Karpas-422 (cell line): ENCODE data around the gene RNF113B. TPM values are rescaled to one million over a fixed set of nuclear protein-coding genes. Genes with fewer than 3 reads are reported as not detected.

Source experiments
- DNase-seq: peaks from one replicate; pipeline ENCODE4 v3.0.0-alpha.2; 2015
- H2AFZ ChIP-seq: fragments of 200-600 bp; sonication (generic); 2 replicates; pipeline ENCODE4 v1.6.1; 2014; ENCODE audit warnings: antibody characterized with exemption, low read length, mixed read lengths
- H3K27ac ChIP-seq: fragments of 200-600 bp; sonication (generic); 2 replicates; pipeline ENCODE4 v1.5.1; 2014; ENCODE audit warnings: mild to moderate bottlenecking, low read length, moderate library complexity
- H3K27me3 ChIP-seq: fragments of 200-600 bp; sonication (generic); 2 replicates; pipeline ENCODE4 v1.6.1; 2014; ENCODE audit warnings: low read length, mixed read lengths
- H3K36me3 ChIP-seq: fragments of 200-600 bp; sonication (generic); 2 replicates; pipeline ENCODE4 v1.6.1; 2014; ENCODE audit warnings: low read length, mixed read lengths; ENCODE audit not compliant: insufficient read depth
- H3K4me1 ChIP-seq: fragments of 200-600 bp; sonication (generic); 2 replicates; pipeline ENCODE4 v1.6.1; 2014; ENCODE audit warnings: mild to moderate bottlenecking, low read length, mixed read lengths
- H3K4me2 ChIP-seq: fragments of 200-600 bp; sonication (generic); 2 replicates; pipeline ENCODE4 v1.6.1; 2014; ENCODE audit warnings: low read length, low read depth, mild to moderate bottlenecking; ENCODE audit not compliant: poor library complexity, severe bottlenecking
- H3K4me3 ChIP-seq: fragments of 200-600 bp; sonication (generic); 2 replicates; pipeline ENCODE4 v1.5.1; 2014; ENCODE audit warnings: mild to moderate bottlenecking, antibody characterized with exemption, low read length, mixed read lengths
- H3K79me2 ChIP-seq: fragments of 200-600 bp; sonication (generic); 2 replicates; pipeline ENCODE4 v1.6.1; 2014; ENCODE audit warnings: mild to moderate bottlenecking, low read length, mixed read lengths
- H3K9ac ChIP-seq: fragments of 200-600 bp; sonication (generic); 2 replicates; pipeline ENCODE4 v1.6.0; 2014; ENCODE audit warnings: low read length
- H3K9me2 ChIP-seq: fragments of 200-600 bp; sonication (generic), shearing (Covaris generic); replicated peaks from 2 replicates; pipeline ENCODE4 v1.6.0; 2014; ENCODE audit warnings: mild to moderate bottlenecking, low read length, moderate library complexity; ENCODE audit not compliant: insufficient read depth
- H3K9me3 ChIP-seq: fragments of 300-700, 200-600 bp; sonication (generic); 2 replicates; pipeline ENCODE4 v1.6.1; 2014; ENCODE audit warnings: low read length, mixed read lengths
- H4K20me1 ChIP-seq: fragments of 200-600 bp; sonication (generic); 2 replicates; pipeline ENCODE4 v1.6.1; 2014; ENCODE audit warnings: mild to moderate bottlenecking, antibody characterized with exemption, low read length, low read depth; ENCODE audit not compliant: insufficient read depth
- total RNA-seq: library from RNA; depleted of rRNA; stranded (reverse); fragments of >200 nt; shearing (Covaris generic); gene quantifications from 2 replicates; pipeline ENCODE4 v1.2.3, GENCODE V29; 2014; ENCODE audit warnings: low replicate concordance

RNF113B gene
- total RNA-seq, 1 experiment from 2014 or later, result not detected

DNA sequence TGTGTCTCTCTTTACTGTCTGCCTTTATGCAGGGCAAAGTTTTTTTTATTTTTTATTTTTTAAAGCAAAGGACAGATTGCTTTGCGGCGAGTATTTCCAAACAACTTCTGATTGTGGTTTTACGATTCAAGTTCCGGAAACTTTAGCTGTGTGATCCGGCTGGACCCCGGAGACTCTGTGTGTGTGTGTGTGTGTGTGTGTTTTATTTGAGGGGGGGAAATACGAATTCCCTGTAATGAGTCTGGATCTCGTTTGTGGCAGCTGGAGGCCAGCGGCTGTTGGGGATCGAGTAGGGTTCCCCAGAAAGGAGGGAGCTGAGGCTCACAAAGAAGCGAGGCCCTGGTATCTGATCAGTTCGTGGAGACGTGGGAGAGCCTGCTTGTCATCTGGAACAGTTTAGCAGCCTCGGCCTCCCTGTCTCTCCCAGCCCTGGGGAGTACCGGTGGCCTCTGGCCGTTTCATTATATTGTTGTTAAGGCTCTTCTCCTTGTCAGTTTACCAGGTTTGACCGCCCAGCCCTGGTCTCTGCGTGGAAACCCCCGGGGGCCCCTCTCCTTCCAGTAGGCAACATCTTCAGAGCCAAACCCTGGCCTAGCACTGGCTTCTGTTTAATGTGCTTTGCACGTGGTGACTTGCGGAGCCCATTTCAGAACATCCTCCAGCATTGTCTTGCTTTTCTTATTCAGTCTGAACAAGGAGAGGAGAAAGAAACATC, 32.9 kb downstream of the RNF113B start:
- Histone ChIP-seq H3K9me2 (no peaks in the 10 kb centered on the region), H3K27ac (no peak overlapping the region), H3K9me3 (no peaks in the 10 kb centered on the region), H3K36me3 (no peaks in the 10 kb centered on the region), H3K4me2 (no peak overlapping the region), H3K4me3 (no peak overlapping the region), H3K79me2 (no peaks in the 10 kb centered on the region), H2AFZ (no peak overlapping the region), H3K4me1 (no peaks in the 10 kb centered on the region), H4K20me1 (no peaks in the 10 kb centered on the region), H3K27me3 (no peaks in the 10 kb centered on the region), H3K9ac (no peak overlapping the region)
- DNase-seq, result no peak

DNA sequence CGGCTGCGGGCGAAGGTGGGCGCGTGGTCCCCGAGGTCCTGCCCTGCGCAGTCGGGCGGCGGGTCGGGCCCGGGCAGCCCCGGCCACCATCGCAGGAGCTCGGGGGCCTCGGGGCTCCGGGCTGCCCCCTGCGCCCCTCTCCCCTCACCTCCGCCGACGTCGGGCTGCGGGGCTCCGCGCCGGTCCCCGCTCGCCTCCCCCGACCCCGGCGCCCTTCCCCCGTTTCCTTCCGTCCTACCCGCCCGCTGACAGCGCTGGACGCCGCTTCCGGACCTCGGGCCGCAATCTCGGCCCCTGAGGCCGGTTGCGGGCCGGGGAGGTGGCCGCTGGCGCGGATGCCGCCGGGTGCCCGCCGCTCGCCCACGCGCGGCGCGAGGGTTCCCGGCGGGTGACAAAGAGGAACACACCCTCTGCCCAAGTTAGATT, 33.5 kb downstream of the RNF113B start:
- H3K9me2 ChIP-seq, result no peaks in the 10 kb centered on the region
- no peak overlapping the region for H3K27ac ChIP-seq
- H3K9me3 ChIP-seq, result no peaks in the 10 kb centered on the region
- DNase-seq, result no peak
- H3K9ac ChIP-seq, result no peak overlapping the region
- H3K36me3 ChIP-seq, result no peaks in the 10 kb centered on the region
- no peaks in the 10 kb centered on the region for H3K27me3 ChIP-seq
- no peak overlapping the region for H2AFZ ChIP-seq
- H3K4me1 ChIP-seq, result no peaks in the 10 kb centered on the region
- H3K4me3 ChIP-seq, result no peak overlapping the region
- no peaks in the 10 kb centered on the region for H3K79me2 ChIP-seq
- H3K4me2 ChIP-seq, result no peak overlapping the region
- H4K20me1 ChIP-seq, result no peaks in the 10 kb centered on the region

- no peak overlapping the region for H3K4me2 ChIP-seq
- DNase-seq, result no peak
Observed at GRCh38 chr13:98143157-98143553, 33.9 kb downstream of the RNF113B start.

GRCh38 chr13:98142380-98143156, 34.5 kb downstream of the RNF113B start, which contains the start of gene FARP1:
Gene FARP1 (plus strand): TSS chr13:98143094. CDS start chr13:98213243, 70,149 bp downstream.
- H2AFZ ChIP-seq, result no peak within 1 kb of the TSS

More at GRCh38 chr13:98143157-98143553, 33.9 kb downstream of the RNF113B start:
- Histone ChIP-seq H3K4me3 (no peak overlapping the region), H2AFZ (no peak overlapping the region), H3K27ac (no peak overlapping the region), H3K9me3 (no peaks in the 10 kb centered on the region), H3K9ac (no peak overlapping the region), H3K36me3 (no peaks in the 10 kb centered on the region), H3K27me3 (no peaks in the 10 kb centered on the region), H4K20me1 (no peaks in the 10 kb centered on the region), H3K9me2 (no peaks in the 10 kb centered on the region), H3K4me1 (no peaks in the 10 kb centered on the region), H3K79me2 (no peaks in the 10 kb centered on the region)

GRCh38 chr13:98141509-98142379, 35.3 kb downstream of the RNF113B start:
- Histone ChIP-seq H4K20me1 (no peaks in the 10 kb centered on the region), H3K9me2 (no peaks in the 10 kb centered on the region), H3K36me3 (no peaks in the 10 kb centered on the region), H3K4me2 (no peak overlapping the region), H3K4me1 (no peaks in the 10 kb centered on the region), H3K9me3 (no peaks in the 10 kb centered on the region), H3K79me2 (no peaks in the 10 kb centered on the region), H3K27ac (no peak overlapping the region), H3K9ac (no peak overlapping the region), H2AFZ (no peak overlapping the region), H3K4me3 (no peak overlapping the region), H3K27me3 (no peaks in the 10 kb centered on the region)
- no peak for DNase-seq

More at GRCh38 chr13:98142380-98143156, 34.5 kb downstream of the RNF113B start, which contains the start of gene FARP1:
- H3K27me3 ChIP-seq, result no peaks in the 10 kb centered on the region
- no peaks in the 10 kb centered on the region for H4K20me1 ChIP-seq
- H3K9me3 ChIP-seq, result no peaks in the 10 kb centered on the region
- H3K4me3 ChIP-seq, result no peak within 1 kb of the TSS
- no peaks in the 10 kb centered on the region for H3K4me1 ChIP-seq
- no peaks in the 10 kb centered on the region for H3K79me2 ChIP-seq
- no peak within 1 kb of the TSS for H3K4me2 ChIP-seq
- no peaks in the 10 kb centered on the region for H3K9me2 ChIP-seq
- no peak within 1 kb of the TSS for H3K9ac ChIP-seq
- DNase-seq, result no peak
- no peaks in the 10 kb centered on the region for H3K36me3 ChIP-seq
- no peak within 1 kb of the TSS for H3K27ac ChIP-seq

GRCh38 chr13:98141091-98141490, 36.0 kb downstream of the RNF113B start:
- H2AFZ ChIP-seq, result no peak overlapping the region
- no peak for DNase-seq
- H3K4me1 ChIP-seq, result no peaks in the 10 kb centered on the region
- no peaks in the 10 kb centered on the region for H3K36me3 ChIP-seq
- no peaks in the 10 kb centered on the region for H3K79me2 ChIP-seq
- H3K27ac ChIP-seq, result no peak overlapping the region
- no peak overlapping the region for H3K4me3 ChIP-seq
- H3K9me2 ChIP-seq, result no peaks in the 10 kb centered on the region
- no peaks in the 10 kb centered on the region for H4K20me1 ChIP-seq
- no peak overlapping the region for H3K4me2 ChIP-seq
- no peaks in the 10 kb centered on the region for H3K27me3 ChIP-seq
- H3K9ac ChIP-seq, result no peak overlapping the region
- H3K9me3 ChIP-seq, result no peaks in the 10 kb centered on the region

- Histone ChIP-seq H3K27ac (no peak overlapping the region), H3K9me2 (no peaks in the 10 kb centered on the region), H3K4me1 (peaks cover 7% of the 10 kb centered on the region), H3K36me3 (no peaks in the 10 kb centered on the region), H3K9ac (no peak overlapping the region), H3K4me3 (no peak overlapping the region), H4K20me1 (no peaks in the 10 kb centered on the region), H3K9me3 (no peaks in the 10 kb centered on the region), H3K27me3 (no peaks in the 10 kb centered on the region), H3K79me2 (no peaks in the 10 kb centered on the region), H3K4me2 (no peak overlapping the region), H2AFZ (no peak overlapping the region)
- no peak for DNase-seq
Observed at GRCh38 chr13:98134901-98135300, 42.2 kb downstream of the RNF113B start.

GRCh38 chr13:98133946-98134345, 43.1 kb downstream of the RNF113B start:
- no peaks in the 10 kb centered on the region for H3K79me2 ChIP-seq
- H3K4me2 ChIP-seq, result no peak overlapping the region
- H3K27me3 ChIP-seq, result no peaks in the 10 kb centered on the region
- no peaks in the 10 kb centered on the region for H3K9me2 ChIP-seq
- H3K4me3 ChIP-seq, result no peak overlapping the region
- no peaks in the 10 kb centered on the region for H4K20me1 ChIP-seq
- no peaks in the 10 kb centered on the region for H3K36me3 ChIP-seq
- peaks cover 7% of the 10 kb centered on the region for H3K4me1 ChIP-seq
- H3K9me3 ChIP-seq, result no peaks in the 10 kb centered on the region
- H2AFZ ChIP-seq, result no peak overlapping the region
- H3K27ac ChIP-seq, result no peak overlapping the region
- DNase-seq, result peak; percentile 49
- H3K9ac ChIP-seq, result no peak overlapping the region
